HL-60 (cell line): ENCODE measurements around the gene NCOR1.

Source experiments
- GABPA ChIP-seq: IDR thresholded peaks from 2 replicates; pipeline ENCODE4 v1.6.1; 2012; ENCODE audit warnings: low read depth
- POLR2AphosphoS5 ChIP-seq: IDR thresholded peaks from 2 replicates; pipeline ENCODE4 v1.6.1; 2012; ENCODE audit warnings: low read depth
- SPI1 ChIP-seq: IDR thresholded peaks from 2 replicates; pipeline ENCODE4 v1.6.1; 2012; ENCODE audit warnings: low read depth, mild to moderate bottlenecking, borderline replicate concordance
- TF ChIP-seq, protein P1 (sequence below): IDR thresholded peaks from one replicate; pipeline ENCODE4 v1.5.1; 2011; ENCODE audit warnings: low read length, control low read depth, inconsistent platforms; ENCODE audit not compliant: insufficient read depth
- TF ChIP-seq, protein P2 (sequence below): IDR thresholded peaks from 2 replicates; pipeline ENCODE4 v1.6.1; 2012; ENCODE audit warnings: low read depth; ENCODE audit not compliant: insufficient replicate concordance

DNA sequence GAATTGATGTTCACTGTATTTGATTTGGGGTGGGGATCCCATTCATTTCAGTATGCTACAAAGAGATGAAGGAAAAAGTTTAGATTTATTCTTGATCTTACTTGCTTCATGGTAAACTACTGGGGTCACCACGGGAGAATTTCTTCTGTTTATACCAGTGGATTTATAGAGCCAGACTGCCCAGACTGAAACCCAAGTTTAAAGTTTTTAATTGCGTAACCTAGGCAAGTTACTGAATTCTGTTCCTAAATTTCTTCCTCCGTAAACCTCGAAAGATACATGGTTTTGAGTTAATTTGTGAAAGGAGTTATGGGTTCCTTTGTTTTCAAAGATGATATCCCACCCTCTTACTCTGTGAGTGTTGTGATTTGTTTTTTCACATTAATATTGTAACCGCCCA is 28.1 kb upstream of the NCOR1 start:
- TF ChIP-seq, protein P1, sequence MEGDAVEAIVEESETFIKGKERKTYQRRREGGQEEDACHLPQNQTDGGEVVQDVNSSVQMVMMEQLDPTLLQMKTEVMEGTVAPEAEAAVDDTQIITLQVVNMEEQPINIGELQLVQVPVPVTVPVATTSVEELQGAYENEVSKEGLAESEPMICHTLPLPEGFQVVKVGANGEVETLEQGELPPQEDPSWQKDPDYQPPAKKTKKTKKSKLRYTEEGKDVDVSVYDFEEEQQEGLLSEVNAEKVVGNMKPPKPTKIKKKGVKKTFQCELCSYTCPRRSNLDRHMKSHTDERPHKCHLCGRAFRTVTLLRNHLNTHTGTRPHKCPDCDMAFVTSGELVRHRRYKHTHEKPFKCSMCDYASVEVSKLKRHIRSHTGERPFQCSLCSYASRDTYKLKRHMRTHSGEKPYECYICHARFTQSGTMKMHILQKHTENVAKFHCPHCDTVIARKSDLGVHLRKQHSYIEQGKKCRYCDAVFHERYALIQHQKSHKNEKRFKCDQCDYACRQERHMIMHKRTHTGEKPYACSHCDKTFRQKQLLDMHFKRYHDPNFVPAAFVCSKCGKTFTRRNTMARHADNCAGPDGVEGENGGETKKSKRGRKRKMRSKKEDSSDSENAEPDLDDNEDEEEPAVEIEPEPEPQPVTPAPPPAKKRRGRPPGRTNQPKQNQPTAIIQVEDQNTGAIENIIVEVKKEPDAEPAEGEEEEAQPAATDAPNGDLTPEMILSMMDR: no peak
- TF ChIP-seq POLR2AphosphoS5 (no peak), GABPA (no peak), SPI1 (no peak)
- TF ChIP-seq, protein P2, sequence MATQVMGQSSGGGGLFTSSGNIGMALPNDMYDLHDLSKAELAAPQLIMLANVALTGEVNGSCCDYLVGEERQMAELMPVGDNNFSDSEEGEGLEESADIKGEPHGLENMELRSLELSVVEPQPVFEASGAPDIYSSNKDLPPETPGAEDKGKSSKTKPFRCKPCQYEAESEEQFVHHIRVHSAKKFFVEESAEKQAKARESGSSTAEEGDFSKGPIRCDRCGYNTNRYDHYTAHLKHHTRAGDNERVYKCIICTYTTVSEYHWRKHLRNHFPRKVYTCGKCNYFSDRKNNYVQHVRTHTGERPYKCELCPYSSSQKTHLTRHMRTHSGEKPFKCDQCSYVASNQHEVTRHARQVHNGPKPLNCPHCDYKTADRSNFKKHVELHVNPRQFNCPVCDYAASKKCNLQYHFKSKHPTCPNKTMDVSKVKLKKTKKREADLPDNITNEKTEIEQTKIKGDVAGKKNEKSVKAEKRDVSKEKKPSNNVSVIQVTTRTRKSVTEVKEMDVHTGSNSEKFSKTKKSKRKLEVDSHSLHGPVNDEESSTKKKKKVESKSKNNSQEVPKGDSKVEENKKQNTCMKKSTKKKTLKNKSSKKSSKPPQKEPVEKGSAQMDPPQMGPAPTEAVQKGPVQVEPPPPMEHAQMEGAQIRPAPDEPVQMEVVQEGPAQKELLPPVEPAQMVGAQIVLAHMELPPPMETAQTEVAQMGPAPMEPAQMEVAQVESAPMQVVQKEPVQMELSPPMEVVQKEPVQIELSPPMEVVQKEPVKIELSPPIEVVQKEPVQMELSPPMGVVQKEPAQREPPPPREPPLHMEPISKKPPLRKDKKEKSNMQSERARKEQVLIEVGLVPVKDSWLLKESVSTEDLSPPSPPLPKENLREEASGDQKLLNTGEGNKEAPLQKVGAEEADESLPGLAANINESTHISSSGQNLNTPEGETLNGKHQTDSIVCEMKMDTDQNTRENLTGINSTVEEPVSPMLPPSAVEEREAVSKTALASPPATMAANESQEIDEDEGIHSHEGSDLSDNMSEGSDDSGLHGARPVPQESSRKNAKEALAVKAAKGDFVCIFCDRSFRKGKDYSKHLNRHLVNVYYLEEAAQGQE: no peak
